Vagina (tissue), 2 donors: ENCODE data around the gene PRRX1. TPM values are rescaled to one million over a fixed set of nuclear protein-coding genes. Genes with fewer than 3 reads are reported as not detected.

Experiments used
- DNase-seq, 2 donors: peaks; one replicate each; pipeline ENCODE4 v3.0.0-alpha.2; 2017; ENCODE audit errors: extremely low spot score in 2 of 2
- H3K27ac ChIP-seq: fragments of 200-600 bp; sonication (generic); one replicate; pipeline ENCODE4 v1.5.1; 2019
- H3K27me3 ChIP-seq: fragments of 200-600 bp; sonication (generic); one replicate; pipeline ENCODE4 v1.5.1; 2019
- H3K36me3 ChIP-seq, 2 donors: fragments of 200-600 bp; sonication (generic); one replicate each; pipeline ENCODE4 v1.5.1; 2017 to 2019
- H3K4me1 ChIP-seq: fragments of 200-600 bp; sonication (generic); one replicate; pipeline ENCODE4 v1.5.1; 2019
- H3K4me3 ChIP-seq, 2 donors: fragments of 200-600 bp; sonication (generic); 1 replicate in 1 of 2; 2 replicates in 1 of 2; pipeline ENCODE4 v1.5.1; 2016 to 2019
- H3K9me3 ChIP-seq: fragments of 200-600 bp; sonication (generic); one replicate; pipeline ENCODE4 v1.5.1; 2019
- POLR2A ChIP-seq, 2 donors: fragments of 450-650 bp; IDR thresholded peaks; one replicate each; pipeline ENCODE4 v1.6.1; 2017; ENCODE audit warnings: antibody characterized with exemption in 2 of 2, mild to moderate bottlenecking in 2 of 2, moderate library complexity in 2 of 2
- POLR2AphosphoS5 ChIP-seq, 2 donors: sonication (generic); formaldehyde crosslinking; IDR thresholded peaks; one replicate each; pipeline ENCODE4 v1.9.0; 2017; ENCODE audit warnings: antibody characterized with exemption in 2 of 2, mild to moderate bottlenecking in 2 of 2, low read depth in 1 of 2; ENCODE audit not compliant: insufficient read depth in 1 of 2
- intact Hi-C: fragments of 100-400 bp; cut with DNase I; formaldehyde crosslinking; loops from one replicate; pipeline ENCODE4 v1.15.1; 2023
- total RNA-seq: library from RNA; depleted of rRNA; stranded (reverse); fragments of >200 nt; gene quantifications from one replicate; pipeline ENCODE4 v1.2.3, GENCODE V29; 2016
- TF ChIP-seq, protein P1 (sequence below), 3 experiments: fragments of 450-650 bp in 2 of 3; fragments of 200-600 bp in 1 of 3; sonication (generic) in 1 of 3; IDR thresholded peaks; one replicate each; pipeline ENCODE4 v1.5.1; 2017 to 2019; ENCODE audit warnings: antibody characterized with exemption in 3 of 3, mild to moderate bottlenecking in 2 of 3, moderate library complexity in 2 of 3

PRRX1 gene
- total RNA-seq: 108 TPM

DNA sequence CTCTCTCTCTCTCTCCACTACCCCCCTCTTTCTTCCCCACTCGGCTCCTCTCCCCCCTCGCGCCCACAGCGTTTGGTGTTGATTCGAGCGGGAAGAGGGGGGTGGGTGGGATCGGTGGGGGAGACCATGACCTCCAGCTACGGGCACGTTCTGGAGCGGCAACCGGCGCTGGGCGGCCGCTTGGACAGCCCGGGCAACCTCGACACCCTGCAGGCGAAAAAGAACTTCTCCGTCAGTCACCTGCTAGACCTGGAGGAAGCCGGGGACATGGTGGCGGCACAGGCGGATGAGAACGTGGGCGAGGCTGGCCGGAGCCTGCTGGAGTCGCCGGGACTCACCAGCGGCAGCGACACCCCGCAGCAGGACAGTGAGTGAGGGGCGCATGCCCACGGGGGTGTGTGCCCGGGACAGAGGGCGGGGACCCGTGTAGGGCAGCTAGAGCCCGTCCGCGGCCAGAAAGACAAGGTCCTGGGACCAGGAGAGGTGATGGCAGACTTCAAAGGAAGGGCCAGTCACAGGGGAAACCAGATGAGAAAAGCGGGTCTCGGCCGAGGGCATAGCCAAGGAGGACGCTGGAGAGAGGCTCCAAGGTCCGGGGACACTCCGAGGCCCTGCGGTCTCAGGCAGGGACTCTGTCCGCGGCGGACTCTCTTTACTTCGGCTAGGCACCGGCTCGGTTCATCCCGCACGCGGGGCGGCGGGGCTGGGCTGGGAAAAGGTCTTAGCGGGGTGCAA, at the start of gene PRRX1:
Gene PRRX1 (plus strand): TSS at position 39 of the 735 bp plus-strand sequence. CDS start 88 bp downstream, at position 127.
- no peak for DNase-seq
- peak within 1 kb of the TSS; percentile 99 for H3K27ac ChIP-seq
- intact Hi-C loops: loop anchor here (5.0 to 10.0 kb wide), 2 partner anchors 132 to 449 kb away; partner anchors contain the start of gene GORAB

GRCh38 chr1:170617591-170618330, 46.2 kb upstream of the PRRX1 start:
- Histone ChIP-seq H3K36me3 (no peaks in the 10 kb centered on the region), H3K4me1 (no peaks in the 10 kb centered on the region), H3K4me3 (no peak overlapping the region), H3K27ac (no peak overlapping the region), H3K9me3 (no peaks in the 10 kb centered on the region), H3K27me3 (no peaks in the 10 kb centered on the region)
- no peak for DNase-seq
- intact Hi-C loops: no loop called here
- no peak for TF ChIP-seq POLR2AphosphoS5 (IDR thresholded peaks at IDR 0.05; ENCODE audit: insufficient read depth in 1 of 2, low read depth in 1 of 2)

More for the DNA sequence above, at the start of gene PRRX1:
- no peaks in the 10 kb centered on the region for H3K9me3 ChIP-seq
- no peaks in the 10 kb centered on the region for H3K27me3 ChIP-seq
- TF ChIP-seq, protein P1, sequence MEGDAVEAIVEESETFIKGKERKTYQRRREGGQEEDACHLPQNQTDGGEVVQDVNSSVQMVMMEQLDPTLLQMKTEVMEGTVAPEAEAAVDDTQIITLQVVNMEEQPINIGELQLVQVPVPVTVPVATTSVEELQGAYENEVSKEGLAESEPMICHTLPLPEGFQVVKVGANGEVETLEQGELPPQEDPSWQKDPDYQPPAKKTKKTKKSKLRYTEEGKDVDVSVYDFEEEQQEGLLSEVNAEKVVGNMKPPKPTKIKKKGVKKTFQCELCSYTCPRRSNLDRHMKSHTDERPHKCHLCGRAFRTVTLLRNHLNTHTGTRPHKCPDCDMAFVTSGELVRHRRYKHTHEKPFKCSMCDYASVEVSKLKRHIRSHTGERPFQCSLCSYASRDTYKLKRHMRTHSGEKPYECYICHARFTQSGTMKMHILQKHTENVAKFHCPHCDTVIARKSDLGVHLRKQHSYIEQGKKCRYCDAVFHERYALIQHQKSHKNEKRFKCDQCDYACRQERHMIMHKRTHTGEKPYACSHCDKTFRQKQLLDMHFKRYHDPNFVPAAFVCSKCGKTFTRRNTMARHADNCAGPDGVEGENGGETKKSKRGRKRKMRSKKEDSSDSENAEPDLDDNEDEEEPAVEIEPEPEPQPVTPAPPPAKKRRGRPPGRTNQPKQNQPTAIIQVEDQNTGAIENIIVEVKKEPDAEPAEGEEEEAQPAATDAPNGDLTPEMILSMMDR (IDR thresholded peaks at IDR 0.05): no peak
- TF ChIP-seq POLR2A (IDR thresholded peaks at IDR 0.05): no peak
- peak in 1 of 2 donors; percentile 38 for TF ChIP-seq POLR2AphosphoS5 (IDR thresholded peaks at IDR 0.05; ENCODE audit: insufficient read depth in 1 of 2, low read depth in 1 of 2)
- H3K4me3 ChIP-seq: peak within 1 kb of the TSS; percentile 75 to 91
- H3K36me3 ChIP-seq: no peaks in the 10 kb centered on the region
- peaks cover 24% of the 10 kb centered on the region for H3K4me1 ChIP-seq

DNA sequence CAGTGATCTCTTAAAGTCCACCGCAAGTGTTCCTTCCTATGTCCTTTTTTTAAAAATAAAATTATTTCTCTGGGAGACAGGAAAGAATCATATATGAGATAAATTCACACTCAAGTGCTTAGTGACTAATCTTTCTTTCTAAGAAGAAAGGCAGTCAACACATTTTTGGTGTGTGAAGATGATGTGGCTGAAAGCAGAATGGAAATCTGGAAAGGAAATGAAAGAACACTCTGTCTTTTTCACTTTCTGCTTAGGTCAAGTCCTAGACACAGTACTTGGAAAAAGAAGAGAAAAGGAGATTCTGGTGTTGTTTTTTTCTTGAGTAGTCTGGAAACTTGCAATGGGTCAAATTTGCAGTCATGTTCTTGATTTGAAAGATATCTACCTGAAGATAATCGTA, 45.5 kb upstream of the PRRX1 start:
- Histone ChIP-seq H3K4me1 (no peaks in the 10 kb centered on the region), H3K27me3 (no peaks in the 10 kb centered on the region), H3K27ac (no peak overlapping the region), H3K36me3 (no peaks in the 10 kb centered on the region), H3K4me3 (no peak overlapping the region), H3K9me3 (no peaks in the 10 kb centered on the region)
- no peak for DNase-seq
- intact Hi-C loops: no loop called here
- TF ChIP-seq POLR2A (IDR thresholded peaks at IDR 0.05): no peak
- no peak for TF ChIP-seq POLR2AphosphoS5 (IDR thresholded peaks at IDR 0.05; ENCODE audit: insufficient read depth in 1 of 2, low read depth in 1 of 2)
- TF ChIP-seq, protein P1 (IDR thresholded peaks at IDR 0.05): no peak

DNA sequence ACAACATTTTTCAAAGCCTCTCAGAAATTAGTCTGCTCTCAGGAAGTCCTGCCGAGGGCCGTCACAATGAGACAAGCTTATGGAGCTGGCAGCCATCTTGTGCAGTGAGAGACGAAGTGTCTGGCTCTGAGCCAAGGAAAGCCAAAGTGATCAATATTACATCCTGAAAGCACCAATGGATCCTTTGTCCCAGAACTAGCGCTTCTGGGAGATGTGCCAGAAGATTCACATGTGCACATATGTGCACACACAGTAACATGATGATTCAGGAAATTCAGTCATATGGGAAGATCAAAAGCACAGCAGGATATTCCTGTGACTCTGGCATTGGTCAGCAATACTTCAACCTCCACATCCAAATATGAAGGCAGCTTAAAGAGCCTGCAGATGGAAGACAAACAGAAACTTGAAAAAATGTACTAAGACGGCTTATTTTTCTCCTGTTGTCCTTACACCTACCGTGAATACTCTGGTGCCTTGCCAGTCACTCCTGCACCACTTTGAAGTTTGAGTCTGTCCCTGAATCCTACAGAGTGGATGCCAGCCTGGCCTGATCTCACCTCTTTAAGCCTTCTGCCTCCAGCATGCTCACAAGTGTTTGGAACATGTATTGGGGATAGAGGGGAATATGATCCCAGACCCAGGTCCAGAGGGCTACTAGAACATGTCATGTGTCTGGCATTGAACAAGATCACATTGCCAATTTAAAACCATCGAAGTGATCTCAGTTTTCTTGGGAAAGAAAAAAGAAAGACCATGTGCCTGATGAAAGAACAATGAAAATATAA, 44.5 kb upstream of the PRRX1 start:
- H3K4me1 ChIP-seq: no peaks in the 10 kb centered on the region
- TF ChIP-seq POLR2A (IDR thresholded peaks at IDR 0.05) (no peak), POLR2AphosphoS5 (IDR thresholded peaks at IDR 0.05; ENCODE audit: insufficient read depth in 1 of 2, low read depth in 1 of 2) (no peak)
- TF ChIP-seq, protein P1 (IDR thresholded peaks at IDR 0.05): no peak
- H3K4me3 ChIP-seq: no peak overlapping the region
- no peaks in the 10 kb centered on the region for H3K36me3 ChIP-seq
- H3K27me3 ChIP-seq: no peaks in the 10 kb centered on the region
- no peak overlapping the region for H3K27ac ChIP-seq
- no peaks in the 10 kb centered on the region for H3K9me3 ChIP-seq
- intact Hi-C loops: no loop called here
- DNase-seq: no peak

DNA sequence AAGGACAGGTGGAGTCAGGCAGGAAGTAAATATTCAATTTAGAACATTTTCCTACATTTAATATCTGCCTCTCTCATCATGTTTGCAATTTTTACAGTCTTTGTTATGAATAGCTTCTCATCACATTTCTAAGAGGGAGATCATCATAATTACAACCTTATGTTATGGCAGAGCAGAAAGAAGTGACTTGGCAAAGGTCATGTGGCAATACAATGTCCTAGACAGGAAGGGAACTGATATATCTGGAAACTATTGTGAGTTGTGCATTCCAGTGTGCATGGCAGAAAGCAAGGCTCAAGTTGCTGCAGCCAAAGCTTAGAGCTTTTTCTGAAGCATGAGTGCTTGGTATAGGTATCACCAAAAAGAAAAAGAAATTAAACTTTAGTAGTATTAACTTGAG, 43.8 kb upstream of the PRRX1 start:
- intact Hi-C loops: no loop called here
- no peaks in the 10 kb centered on the region for H3K27me3 ChIP-seq
- H3K9me3 ChIP-seq: no peaks in the 10 kb centered on the region
- no peaks in the 10 kb centered on the region for H3K4me1 ChIP-seq
- DNase-seq: no peak
- H3K36me3 ChIP-seq: no peaks in the 10 kb centered on the region
- H3K27ac ChIP-seq: no peak overlapping the region
- no peak overlapping the region for H3K4me3 ChIP-seq
- TF ChIP-seq POLR2AphosphoS5 (IDR thresholded peaks at IDR 0.05; ENCODE audit: insufficient read depth in 1 of 2, low read depth in 1 of 2): no peak
- no peak for TF ChIP-seq POLR2A (IDR thresholded peaks at IDR 0.05)
- TF ChIP-seq, protein P1 (IDR thresholded peaks at IDR 0.05): no peak
